HG03521 (cell line): ENCODE data around the gene PLVAP.

Experiments
- ATAC-seq: cut with Tn5 transposase; IDR thresholded peaks from one replicate; pipeline ENCODE4 v1.9.1; 2021; ENCODE audit warnings: mild to moderate bottlenecking, moderate library complexity; ENCODE audit not compliant: unreplicated experiment

The PLVAP gene

GRCh38 chr19:17304386-17305215, 72.5 kb downstream of the PLVAP start:
- no peak for ATAC-seq

DNA sequence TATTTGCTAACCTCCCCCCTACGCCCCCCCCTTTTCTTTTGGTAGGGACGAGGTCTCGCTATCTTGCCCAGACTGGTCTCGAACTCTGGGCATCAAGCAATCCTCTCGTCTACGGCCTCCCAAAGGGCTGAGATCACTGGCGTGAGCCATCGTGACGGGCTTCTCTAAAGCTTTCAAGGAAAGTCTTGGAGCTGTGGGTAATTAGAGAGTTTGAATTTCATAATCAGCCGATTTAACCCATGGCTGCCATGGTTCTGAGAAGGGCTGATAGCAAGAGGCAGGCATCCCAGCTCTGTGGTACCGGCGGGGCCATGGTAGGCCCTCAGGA, 73.2 kb downstream of the PLVAP start:
- ATAC-seq = no peak

- ATAC-seq = peak; percentile 52
Observed at GRCh38 chr19:17303167-17303939, 73.8 kb downstream of the PLVAP start, which contains the start of gene ABHD8. ABHD8 (minus strand) TSS chr19:17303425; CDS start chr19:17301616, 1,809 bp downstream.

DNA sequence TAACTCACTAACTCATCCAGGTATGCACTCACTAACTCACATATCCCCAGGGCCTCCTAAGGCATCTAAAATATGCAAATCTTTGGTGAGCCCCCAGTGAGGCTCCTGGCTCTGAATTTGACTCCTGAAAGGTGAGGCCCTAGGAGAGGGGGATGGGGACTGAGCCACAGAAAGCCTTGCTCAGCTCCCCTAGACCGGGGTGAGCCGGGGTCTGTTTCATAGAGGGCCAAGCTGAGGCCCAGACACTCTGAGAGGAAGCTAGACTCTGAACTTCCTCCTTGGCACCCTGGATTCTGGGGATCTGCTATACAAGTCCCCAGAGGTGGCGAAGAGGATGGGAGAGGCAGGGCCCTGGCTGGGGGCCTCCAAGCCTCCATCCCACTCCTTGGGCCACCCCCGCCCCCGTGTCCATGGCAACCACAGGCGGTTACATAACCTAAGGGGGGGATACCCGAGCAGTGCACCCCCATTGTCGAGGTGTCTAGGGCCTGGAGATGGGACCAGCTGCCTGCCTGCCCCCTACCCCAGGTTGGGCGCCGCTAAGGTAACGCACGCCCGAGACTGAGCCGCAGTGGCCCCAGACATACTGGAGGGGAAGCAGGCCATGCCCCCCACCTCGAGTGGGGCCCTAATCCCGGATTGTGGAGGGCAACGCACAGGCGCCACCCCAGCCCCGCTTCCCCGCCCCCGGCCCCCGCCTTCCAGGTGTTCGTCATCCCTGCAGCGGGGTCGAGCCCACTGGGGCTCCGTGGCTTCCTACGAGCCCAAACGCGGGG, 74.6 kb downstream of the PLVAP start:
- no peak for ATAC-seq
